ENCODE results near the gene PPP1R1A.

Gene PPP1R1A

GRCh38 chr12:54569995-54570528 is 18.4 kb downstream of the PPP1R1A start:
- DNase-seq, result no peak

GRCh38 chr12:54569072-54569471 is 19.4 kb downstream of the PPP1R1A start:
- DNase-seq, result no peak

GRCh38 chr12:54566792-54567191 is 21.7 kb downstream of the PPP1R1A start:
- no peak for DNase-seq

GRCh38 chr12:54565986-54566544 is 22.4 kb downstream of the PPP1R1A start:
- no peak for DNase-seq

- no peak for DNase-seq
Observed at GRCh38 chr12:54565310-54565985, 23.0 kb downstream of the PPP1R1A start.

GRCh38 chr12:54564768-54565167 is 23.7 kb downstream of the PPP1R1A start:
- DNase-seq, result no peak

- no peak for DNase-seq
Observed at GRCh38 chr12:54563787-54564186, 24.7 kb downstream of the PPP1R1A start.

GRCh38 chr12:54562750-54563356 is 25.6 kb downstream of the PPP1R1A start:
- DNase-seq, result no peak

GRCh38 chr12:54561164-54561563 is 27.3 kb downstream of the PPP1R1A start:
- DNase-seq, result peak; percentile 28

GRCh38 chr12:54560374-54560858 is 28.0 kb downstream of the PPP1R1A start:
- DNase-seq, result peak; percentile 91

GRCh38 chr12:54558759-54559158 is 29.7 kb downstream of the PPP1R1A start:
- DNase-seq, result no peak

- no peak for DNase-seq
Observed at GRCh38 chr12:54558311-54558710, 30.1 kb downstream of the PPP1R1A start.

GRCh38 chr12:54555670-54556257 is 32.7 kb downstream of the PPP1R1A start:
- DNase-seq, result no peak

- DNase-seq, result peak; percentile 25
Observed at GRCh38 chr12:54549774-54550451, 38.5 kb downstream of the PPP1R1A start.

GRCh38 chr12:54546511-54546910 is 41.9 kb downstream of the PPP1R1A start:
- no peak for DNase-seq

- no peak for DNase-seq
Observed at GRCh38 chr12:54544743-54545142, 43.7 kb downstream of the PPP1R1A start.

- DNase-seq, result no peak
Observed at GRCh38 chr12:54543526-54543925, 44.9 kb downstream of the PPP1R1A start.

- DNase-seq, result no peak
Observed at GRCh38 chr12:54541751-54542290, 46.6 kb downstream of the PPP1R1A start.

- DNase-seq, result no peak
Observed at GRCh38 chr12:54538136-54538700, 50.2 kb downstream of the PPP1R1A start.

GRCh38 chr12:54535474-54535873 is 53.0 kb downstream of the PPP1R1A start:
- DNase-seq, result peak; percentile 6

- DNase-seq, result no peak
Observed at GRCh38 chr12:54529581-54529980, 58.9 kb downstream of the PPP1R1A start.
